IMR-90 (cell line): ENCODE results near the gene DYRK2. TPM values are rescaled to one million over a fixed set of nuclear protein-coding genes. Genes with fewer than 3 reads are reported as not detected.

Source experiments
- ATAC-seq: fragments of 200-7000 bp; cut with Tn5 transposase; 2 replicates; pipeline ENCODE4 v1.9.1; 2020; ENCODE audit warnings: low read depth, mild to moderate bottlenecking, moderate library complexity
- BruUV-seq: library from RNA; stranded (reverse); fragments of 400-500 nt; replicated peaks from 2 replicates; lab custom pipeline; 2021; lab: Mats Ljungman, UMichigan
- CTCF ChIA-PET: fragments of 300-600 bp; formaldehyde crosslinking; extraction: SDS; loops from one replicate; lab custom pipeline; 2021; ENCODE audit warnings: antibody characterized with exemption; lab: Yijun Ruan, JAX
- POLR2A ChIA-PET: fragments of 300-600 bp; sonication (Branson Sonifier 250); formaldehyde crosslinking; loops from one replicate; lab custom pipeline; 2022; ENCODE audit warnings: antibody characterized with exemption; ENCODE audit not compliant: unreplicated experiment; lab: Charles Lee
- DNase-seq: peaks from one replicate; pipeline ENCODE4 v3.0.0; 2013
- H2AFZ ChIP-seq: replicated peaks from 2 replicates; pipeline ENCODE3; 2013; ENCODE audit warnings: low read length, mild to moderate bottlenecking; ENCODE audit not compliant: poor library complexity
- H2AK5ac ChIP-seq: 2 replicates; pipeline ENCODE4 v1.6.1; 2013; ENCODE audit warnings: low read depth, low read length, inconsistent platforms
- H2AK9ac ChIP-seq: replicated peaks from 2 replicates; pipeline ENCODE3; 2013; ENCODE audit warnings: mild to moderate bottlenecking, low read depth, low read length, moderate library complexity; ENCODE audit not compliant: poor library complexity
- H2BK120ac ChIP-seq: 2 replicates; pipeline ENCODE4 v1.6.1; 2013; ENCODE audit warnings: low read depth, low read length, inconsistent platforms
- H2BK15ac ChIP-seq: 3 replicates; pipeline ENCODE4 v1.6.1; 2013; ENCODE audit warnings: low read depth, low read length, inconsistent platforms
- H2BK20ac ChIP-seq: 2 replicates; pipeline ENCODE4 v1.6.1; 2013; ENCODE audit warnings: low read depth, mild to moderate bottlenecking, inconsistent platforms, low read length, moderate library complexity
- H2BK5ac ChIP-seq: 2 replicates; pipeline ENCODE4 v1.6.1; 2013; ENCODE audit warnings: mild to moderate bottlenecking, low read depth, low read length, inconsistent platforms; ENCODE audit not compliant: poor library complexity, severe bottlenecking
- H3K14ac ChIP-seq: replicated peaks from 2 replicates; pipeline ENCODE4 v1.6.1; 2013; ENCODE audit warnings: low read depth, low read length, inconsistent platforms
- H3K18ac ChIP-seq: 2 replicates; pipeline ENCODE4 v1.6.1; 2013; ENCODE audit warnings: low read depth, low read length, control low read depth
- H3K23ac ChIP-seq: 2 replicates; pipeline ENCODE4 v1.6.1; 2013; ENCODE audit warnings: low read depth, low read length, inconsistent platforms
- H3K27ac ChIP-seq: 2 replicates; pipeline ENCODE4 v1.5.1; 2013; ENCODE audit warnings: mild to moderate bottlenecking, control low read depth, low read length; ENCODE audit not compliant: insufficient read depth
- H3K27me3 ChIP-seq: 2 replicates; pipeline ENCODE4 v1.6.1; 2013; ENCODE audit warnings: low read length; ENCODE audit not compliant: control insufficient read depth, insufficient read depth
- H3K36me3 ChIP-seq: 2 replicates; pipeline ENCODE4 v1.6.1; 2013; ENCODE audit warnings: low read length, mixed read lengths; ENCODE audit not compliant: control insufficient read depth, insufficient read depth
- H3K4ac ChIP-seq: 2 replicates; pipeline ENCODE4 v1.6.1; 2013; ENCODE audit warnings: low read depth, low read length, inconsistent platforms
- H3K4me1 ChIP-seq: 2 replicates; pipeline ENCODE4 v1.6.1; 2013; ENCODE audit warnings: low read length, mixed read lengths; ENCODE audit not compliant: control insufficient read depth, insufficient read depth
- H3K4me2 ChIP-seq: 2 replicates; pipeline ENCODE4 v1.6.1; 2013; ENCODE audit warnings: low read depth, mild to moderate bottlenecking, control low read depth, low read length, moderate library complexity
- H3K4me3 ChIP-seq: 2 replicates; pipeline ENCODE4 v1.5.1; 2013; ENCODE audit warnings: low read depth, mild to moderate bottlenecking, control low read depth, low read length, moderate library complexity; ENCODE audit not compliant: insufficient read depth
- H3K56ac ChIP-seq: 2 replicates; pipeline ENCODE4 v1.6.1; 2013; ENCODE audit warnings: low read length, inconsistent platforms; ENCODE audit not compliant: insufficient read depth; ENCODE audit errors: extremely low read depth
- H3K79me1 ChIP-seq, 2 experiments: 2 replicates each; pipeline ENCODE4 v1.6.1; 2013; ENCODE audit warnings: low read length in 2 of 2, inconsistent platforms in 1 of 2, low read depth in 1 of 2
- H3K9ac ChIP-seq: 2 replicates; pipeline ENCODE4 v1.6.1; 2013; ENCODE audit warnings: low read depth, low read length, control low read depth
- H3K9me1 ChIP-seq: 2 replicates; pipeline ENCODE4 v1.6.1; 2013; ENCODE audit warnings: low read length, inconsistent platforms; ENCODE audit not compliant: insufficient read depth
- H3K9me3 ChIP-seq: 2 replicates; pipeline ENCODE4 v1.6.1; 2013; ENCODE audit warnings: low read length; ENCODE audit not compliant: control insufficient read depth, insufficient read depth
- H4K20me1 ChIP-seq: 2 replicates; pipeline ENCODE4 v1.6.1; 2013; ENCODE audit warnings: low read length, inconsistent platforms; ENCODE audit not compliant: insufficient read depth
- H4K5ac ChIP-seq: 2 replicates; pipeline ENCODE4 v1.6.1; 2013; ENCODE audit warnings: mild to moderate bottlenecking, low read depth, low read length, control low read depth
- H4K8ac ChIP-seq, 2 experiments: 2 replicates each; pipeline ENCODE4 v1.6.1; 2013; ENCODE audit warnings: low read depth in 2 of 2, low read length in 2 of 2, control low read depth in 1 of 2, inconsistent platforms in 1 of 2
- H4K91ac ChIP-seq: 2 replicates; pipeline ENCODE4 v1.6.1; 2013; ENCODE audit warnings: low read depth, low read length, inconsistent platforms; ENCODE audit not compliant: insufficient read depth
- CHD1 ChIP-seq: IDR thresholded peaks from 2 replicates; pipeline ENCODE4 v1.6.1; 2012; ENCODE audit warnings: low read depth, low read length, improper control_type of control experiment
- FOS ChIP-seq: fragments of 150-350 bp; IDR thresholded peaks from 2 replicates; pipeline ENCODE4 v1.6.1; 2016; ENCODE audit warnings: low read depth, low read length
- MAZ ChIP-seq: IDR thresholded peaks from 2 replicates; pipeline ENCODE4 v1.6.1; 2012; ENCODE audit warnings: low read depth, mild to moderate bottlenecking, low read length, improper control_type of control experiment, moderate library complexity, borderline replicate concordance
- RCOR1 ChIP-seq: IDR thresholded peaks from 2 replicates; pipeline ENCODE4 v1.6.1; 2012; ENCODE audit warnings: mild to moderate bottlenecking, low read length, improper control_type of control experiment; ENCODE audit not compliant: insufficient replicate concordance
- SMC3 ChIP-seq: fragments of 150-350 bp; IDR thresholded peaks from 2 replicates; pipeline ENCODE4 v1.6.1; 2016; ENCODE audit warnings: low read depth, mild to moderate bottlenecking, antibody characterized with exemption, low read length, moderate library complexity
- WGBS, 2 experiments: methylation state at CpG; one replicate each; pipeline versions ENCODE4 v1.1.5 to v1.1.7; 2013; ENCODE audit warnings: missing lambda C conversion rate in 2 of 2; ENCODE audit not compliant: insufficient read length in 1 of 2; ENCODE audit errors: extremely low coverage in 2 of 2; 5-methylcytosine and 5-hydroxymethylcytosine counted together
- dilution Hi-C: fragments of 300-500 bp; cut with HindIII; formaldehyde crosslinking; loops from one replicate; pipeline ENCODE4 v1.14.3; 2018; ENCODE audit warnings: low sequenced_read_pairs; ENCODE audit not compliant: unreplicated experiment
- in situ Hi-C: fragments of 300-500 bp; cut with MboI; formaldehyde crosslinking; loops from 3 replicates; pipeline ENCODE4 v1.14.3; 2019; ENCODE audit warnings: low sequenced_read_pairs, inconsistent platforms, mixed read lengths
- intact Hi-C: fragments of 100-400 bp; cut with micrococcal nuclease; formaldehyde crosslinking; loops from 2 replicates; pipeline ENCODE4 v1.10.0; 2022
- polyA plus RNA-seq, 3 experiments: library from polyadenylated mRNA; depleted of rRNA; stranded (reverse); fragments of >200 nt; gene quantifications; 2 replicates each; pipeline ENCODE4 v1.2.3, GENCODE V29; 2012; ENCODE audit warnings: low replicate concordance in 1 of 3
- total RNA-seq: library from RNA; depleted of rRNA; stranded (reverse); fragments of >200 nt; gene quantifications from 2 replicates; pipeline ENCODE4 v1.2.3, GENCODE V29; 2012
- TF ChIP-seq, protein P1 (sequence below): conservative IDR thresholded peaks from 2 replicates; pipeline ENCODE4 v1.5.1; 2012; ENCODE audit warnings: mild to moderate bottlenecking, low read depth, low read length, improper control_type of control experiment
- TF ChIP-seq, protein P2 (sequence below): fragments of 150-350 bp; IDR thresholded peaks from 2 replicates; pipeline ENCODE4 v1.6.1; 2017; ENCODE audit warnings: mild to moderate bottlenecking, antibody characterized with exemption, low read length, low read depth

DYRK2 gene
- total and polyA plus RNA-seq, 2 of the 4 experiments (the other 2 are of a cell fraction): 16.3 to 23.1 TPM

DNA sequence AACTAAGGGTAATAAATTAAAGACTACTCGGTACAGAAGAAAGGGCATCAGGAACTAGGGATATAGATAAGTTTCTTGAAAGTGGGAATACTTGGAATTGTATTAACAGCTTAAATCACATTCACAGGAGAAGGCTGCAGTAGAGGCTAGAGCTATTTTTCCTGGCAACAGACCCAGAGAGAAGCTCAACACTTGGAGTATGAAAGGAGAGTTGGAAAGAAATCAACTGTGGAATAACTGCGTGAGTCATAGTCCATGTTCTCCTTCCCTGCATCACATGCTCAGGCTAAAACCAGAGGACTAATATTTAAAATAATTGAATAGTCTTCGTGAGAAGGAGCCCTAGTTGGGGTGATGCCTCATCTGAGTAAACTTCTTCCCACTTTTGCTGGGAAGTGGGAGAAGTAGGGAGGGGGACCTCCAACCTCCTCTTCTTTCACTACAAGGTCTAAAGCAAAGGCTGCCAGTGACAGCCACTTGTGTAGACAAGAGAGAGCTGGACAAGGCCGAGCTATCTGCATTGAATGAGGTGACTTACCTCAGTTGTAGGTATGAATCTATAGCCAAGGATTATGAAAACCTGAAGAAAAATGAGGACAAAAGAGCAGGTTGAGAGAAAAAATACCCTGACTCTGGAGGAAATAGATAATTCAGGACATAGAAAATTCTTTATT, 32.7 kb downstream of the DYRK2 start:
- Histone ChIP-seq H3K79me1 (peaks cover 0 to 8% of the 10 kb centered on the region in 2 experiments; a peak in 2 of 4 replicates), H4K91ac (no peak overlapping the region), H3K14ac (0 out of 2 replicates have a peak overlapping the region, but pooled peaks have one; percentile 39), H3K23ac (no peak overlapping the region), H2BK5ac (peak overlapping the region; percentile 75), H3K36me3 (no peaks in the 10 kb centered on the region), H4K5ac (no peak overlapping the region), H4K20me1 (no peaks in the 10 kb centered on the region), H2AK9ac (no peak overlapping the region), H3K9me1 (0 out of 2 replicates have a peak, but pooled peaks cover 2% of the 10 kb centered on the region), H3K4me1 (peaks cover 6% of the 10 kb centered on the region), H2AFZ (peak overlapping the region; percentile 11), H2BK15ac (no peak overlapping the region), H2AK5ac (peak overlapping the region; percentile 31; the same call in 1 of the 2 replicates), H2BK120ac (peak overlapping the region; percentile 57; the same call in 1 of the 2 replicates), H3K56ac (no peak overlapping the region), H3K27ac (peak overlapping the region; percentile 91), H3K9ac (no peak overlapping the region), H3K27me3 (no peaks in the 10 kb centered on the region), H3K4me3 (no peak overlapping the region), H4K8ac (peak overlapping the region in 1 of 2 experiments; percentile 41; a peak in 2 of 4 replicates), H3K18ac (peak overlapping the region; percentile 70; the same call in 1 of the 2 replicates), H3K4ac (peak overlapping the region; percentile 55), H2BK20ac (peak overlapping the region; percentile 48; the same call in 1 of the 2 replicates), H3K4me2 (peak overlapping the region; percentile 16), H3K9me3 (no peaks in the 10 kb centered on the region)
- POLR2A ChIA-PET: no interaction called here
- dilution Hi-C loops (no loop called here), in situ Hi-C loops (no loop called here), intact Hi-C loops (no loop called here)
- CTCF ChIA-PET: interaction anchor here (1.0 to 1.4 kb wide), 2 partner anchors 25 to 92 kb away, joined by 3 to 4 read pairs; no protein-coding TSS in a partner anchor
- ATAC-seq: peak; percentile 78
- DNase-seq: peak; percentile 97
- no TSS peak for BruUV-seq
- TF ChIP-seq FOS (peak; percentile 82), RCOR1 (no peak), MAZ (0 out of 2 replicates have a peak, but pooled peaks have one; percentile 34), CHD1 (no peak), SMC3 (no peak)
- TF ChIP-seq, protein P1, sequence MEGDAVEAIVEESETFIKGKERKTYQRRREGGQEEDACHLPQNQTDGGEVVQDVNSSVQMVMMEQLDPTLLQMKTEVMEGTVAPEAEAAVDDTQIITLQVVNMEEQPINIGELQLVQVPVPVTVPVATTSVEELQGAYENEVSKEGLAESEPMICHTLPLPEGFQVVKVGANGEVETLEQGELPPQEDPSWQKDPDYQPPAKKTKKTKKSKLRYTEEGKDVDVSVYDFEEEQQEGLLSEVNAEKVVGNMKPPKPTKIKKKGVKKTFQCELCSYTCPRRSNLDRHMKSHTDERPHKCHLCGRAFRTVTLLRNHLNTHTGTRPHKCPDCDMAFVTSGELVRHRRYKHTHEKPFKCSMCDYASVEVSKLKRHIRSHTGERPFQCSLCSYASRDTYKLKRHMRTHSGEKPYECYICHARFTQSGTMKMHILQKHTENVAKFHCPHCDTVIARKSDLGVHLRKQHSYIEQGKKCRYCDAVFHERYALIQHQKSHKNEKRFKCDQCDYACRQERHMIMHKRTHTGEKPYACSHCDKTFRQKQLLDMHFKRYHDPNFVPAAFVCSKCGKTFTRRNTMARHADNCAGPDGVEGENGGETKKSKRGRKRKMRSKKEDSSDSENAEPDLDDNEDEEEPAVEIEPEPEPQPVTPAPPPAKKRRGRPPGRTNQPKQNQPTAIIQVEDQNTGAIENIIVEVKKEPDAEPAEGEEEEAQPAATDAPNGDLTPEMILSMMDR: no peak
- TF ChIP-seq, protein P2, sequence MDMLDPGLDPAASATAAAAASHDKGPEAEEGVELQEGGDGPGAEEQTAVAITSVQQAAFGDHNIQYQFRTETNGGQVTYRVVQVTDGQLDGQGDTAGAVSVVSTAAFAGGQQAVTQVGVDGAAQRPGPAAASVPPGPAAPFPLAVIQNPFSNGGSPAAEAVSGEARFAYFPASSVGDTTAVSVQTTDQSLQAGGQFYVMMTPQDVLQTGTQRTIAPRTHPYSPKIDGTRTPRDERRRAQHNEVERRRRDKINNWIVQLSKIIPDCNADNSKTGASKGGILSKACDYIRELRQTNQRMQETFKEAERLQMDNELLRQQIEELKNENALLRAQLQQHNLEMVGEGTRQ: peak; percentile 88
- WGBS, 2 experiments: 100% methylated on average over 1 of the region's 4 CpGs; no CpG with 5 or more reads in 1 of the 2 experiments
